Stimulated activated CD8-positive, alpha-beta memory T cell treated with anti-CD3 and anti-CD28 coated beads, Interleukin-7, amount 100 ng/mL, for 48 hours (primary cell): ENCODE data around the gene EPRS1.
"Not testable (repeated sequence)": the region's sequence is repeated elsewhere in the genome, so short reads cannot be mapped to it uniquely, and the experiment has no call there.

Experiments
- DNase-seq, 2 donors: peaks; one replicate each; pipeline ENCODE4 v3.0.0-alpha.2; 2020; ENCODE audit warnings: low read depth in 1 of 2; ENCODE audit errors: extremely low read depth in 1 of 2

Gene EPRS1

DNA sequence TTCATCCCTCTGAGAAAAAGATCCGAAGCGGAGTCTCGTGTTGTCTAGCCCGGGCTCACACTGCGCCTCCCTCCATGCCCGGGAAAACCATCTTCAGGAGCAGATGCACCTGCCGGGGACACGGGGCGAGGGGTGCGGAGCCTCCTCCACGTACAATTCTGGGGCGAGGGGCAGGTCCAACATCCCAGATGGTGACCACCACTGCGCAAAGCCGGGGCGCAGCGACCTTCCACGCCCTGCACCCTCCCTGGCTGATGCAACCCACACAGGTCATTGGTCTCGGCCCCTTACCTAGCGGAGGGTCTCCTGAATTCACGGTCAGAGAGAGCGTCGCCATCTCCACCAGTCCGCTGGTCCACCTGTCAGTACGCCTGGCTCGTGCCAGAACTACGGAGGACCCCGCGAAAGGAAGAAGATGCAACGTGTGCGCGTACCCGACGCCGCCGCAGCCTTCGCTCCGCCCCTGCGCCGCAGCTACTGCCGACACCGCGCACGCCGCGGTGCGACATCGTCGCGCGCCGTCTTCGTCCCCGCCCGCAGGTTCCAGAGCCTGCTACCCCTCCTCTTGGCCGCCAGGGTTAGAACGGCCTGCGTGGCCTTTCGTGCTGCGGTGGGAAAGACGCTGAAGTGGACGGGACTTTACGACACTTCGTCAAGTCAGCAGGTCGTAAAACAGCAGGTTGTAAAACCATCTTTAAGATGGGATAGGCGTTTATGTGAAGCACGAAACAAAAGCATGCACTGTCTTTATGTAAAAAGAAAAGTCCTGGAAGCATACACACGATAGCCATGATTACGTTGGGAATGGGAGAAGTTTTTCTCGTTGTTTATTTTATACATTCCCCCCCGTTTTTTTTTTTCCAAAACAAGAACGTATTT is at the start of gene EPRS1:
TSS of gene EPRS1 (minus strand) at position 454 of the 879 bp plus-strand sequence. CDS start at position 337, 117 bp downstream.
- DNase-seq = peak; percentile 89 to 91

DNA sequence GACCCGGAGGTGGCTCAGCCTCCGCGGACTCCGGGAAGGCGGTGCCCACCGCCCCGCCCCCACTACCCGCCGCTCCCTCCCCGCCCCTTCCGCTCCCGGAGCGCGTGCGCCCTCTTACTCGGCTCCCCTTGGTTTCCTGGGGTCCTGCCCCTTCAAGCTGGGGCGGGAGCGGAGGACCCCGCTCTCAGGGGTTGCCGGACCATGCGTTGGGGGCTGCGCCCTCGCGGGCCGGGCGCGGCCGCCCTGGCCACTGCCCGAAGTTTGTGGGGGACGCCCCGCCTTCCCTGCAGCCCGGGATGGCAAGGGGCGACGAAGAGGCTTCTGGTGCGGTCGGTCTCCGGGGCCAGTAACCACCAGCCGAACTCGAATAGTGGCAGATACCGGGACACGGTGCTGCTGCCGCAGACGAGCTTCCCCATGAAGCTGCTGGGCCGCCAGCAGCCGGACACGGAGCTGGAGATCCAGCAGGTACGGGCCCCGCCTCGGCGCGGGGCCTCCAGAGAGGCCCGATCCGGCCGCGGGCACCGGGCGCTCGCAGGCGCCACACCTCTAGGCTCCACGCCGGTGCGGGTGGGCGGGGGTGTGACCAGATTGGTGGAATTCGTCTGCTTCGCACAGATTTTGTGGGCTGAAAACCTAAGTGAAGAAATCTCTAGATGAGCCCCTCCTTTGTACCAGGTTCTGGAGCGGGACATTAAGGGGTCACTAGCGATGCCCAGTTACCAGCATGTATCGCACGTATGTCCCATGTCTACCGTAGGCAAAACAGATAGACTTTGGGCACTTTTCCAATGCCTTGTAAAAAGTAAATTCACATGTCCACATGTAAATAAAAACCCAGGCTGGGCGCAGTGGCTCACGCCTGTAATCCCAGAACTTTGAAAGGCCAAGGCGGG is 48.0 kb upstream of the EPRS1 start, which contains the start of gene IARS2:
TSS of gene IARS2 (plus strand) at position 117 of the 896 bp plus-strand sequence. CDS start at position 202, 85 bp downstream.
- DNase-seq = peak; percentile 81 to 87

DNA sequence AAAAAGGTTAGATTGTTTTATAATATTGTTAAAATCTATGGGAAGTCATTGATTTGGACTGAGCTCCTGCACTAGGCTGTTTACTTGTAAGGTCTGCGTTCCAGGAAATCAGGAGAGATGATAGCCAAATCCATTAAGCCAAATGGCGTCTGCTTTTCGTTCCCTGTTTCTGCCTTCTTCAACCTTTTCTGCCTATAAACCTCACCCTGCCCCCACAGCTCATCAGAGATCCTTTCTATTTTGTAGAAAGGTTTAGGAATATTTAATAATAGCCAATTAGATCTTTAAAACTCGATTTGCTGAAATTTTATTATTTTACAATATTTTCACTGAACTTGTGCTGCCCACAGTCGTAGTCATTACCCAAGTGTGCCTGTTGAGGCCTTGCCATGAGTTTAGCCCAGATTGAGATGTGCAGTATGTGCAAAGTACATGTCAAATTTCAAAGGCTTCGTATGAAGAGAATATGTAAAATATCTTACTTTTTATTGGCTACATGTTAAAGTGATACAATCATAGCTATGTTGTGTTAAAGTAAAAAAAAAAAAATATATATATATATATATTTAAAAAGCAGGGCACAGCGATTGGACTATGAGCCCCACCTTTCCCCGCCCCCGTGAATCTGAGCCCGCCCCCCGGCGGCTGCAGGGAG is 47.2 kb upstream of the EPRS1 start:
- no peak for DNase-seq

DNA sequence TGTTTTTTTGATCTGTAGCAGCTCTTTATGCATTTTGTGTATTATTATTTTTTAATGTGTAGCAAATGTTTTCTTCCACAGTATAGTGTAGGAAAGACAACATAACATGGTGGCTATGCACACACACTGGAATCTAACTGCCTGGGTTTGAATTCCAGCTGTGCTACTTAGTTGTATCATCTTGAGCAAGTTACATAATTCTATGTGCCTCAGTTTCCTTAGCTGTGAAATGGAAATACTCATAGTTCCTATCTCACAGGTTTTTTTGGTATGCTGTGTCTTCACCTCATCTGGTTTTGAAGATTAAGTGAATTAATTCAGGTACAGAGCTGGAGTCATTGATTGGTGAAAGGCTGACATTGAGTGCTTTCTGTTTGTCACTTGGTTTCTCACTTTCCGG is 46.4 kb upstream of the EPRS1 start:
- DNase-seq = no peak

DNA sequence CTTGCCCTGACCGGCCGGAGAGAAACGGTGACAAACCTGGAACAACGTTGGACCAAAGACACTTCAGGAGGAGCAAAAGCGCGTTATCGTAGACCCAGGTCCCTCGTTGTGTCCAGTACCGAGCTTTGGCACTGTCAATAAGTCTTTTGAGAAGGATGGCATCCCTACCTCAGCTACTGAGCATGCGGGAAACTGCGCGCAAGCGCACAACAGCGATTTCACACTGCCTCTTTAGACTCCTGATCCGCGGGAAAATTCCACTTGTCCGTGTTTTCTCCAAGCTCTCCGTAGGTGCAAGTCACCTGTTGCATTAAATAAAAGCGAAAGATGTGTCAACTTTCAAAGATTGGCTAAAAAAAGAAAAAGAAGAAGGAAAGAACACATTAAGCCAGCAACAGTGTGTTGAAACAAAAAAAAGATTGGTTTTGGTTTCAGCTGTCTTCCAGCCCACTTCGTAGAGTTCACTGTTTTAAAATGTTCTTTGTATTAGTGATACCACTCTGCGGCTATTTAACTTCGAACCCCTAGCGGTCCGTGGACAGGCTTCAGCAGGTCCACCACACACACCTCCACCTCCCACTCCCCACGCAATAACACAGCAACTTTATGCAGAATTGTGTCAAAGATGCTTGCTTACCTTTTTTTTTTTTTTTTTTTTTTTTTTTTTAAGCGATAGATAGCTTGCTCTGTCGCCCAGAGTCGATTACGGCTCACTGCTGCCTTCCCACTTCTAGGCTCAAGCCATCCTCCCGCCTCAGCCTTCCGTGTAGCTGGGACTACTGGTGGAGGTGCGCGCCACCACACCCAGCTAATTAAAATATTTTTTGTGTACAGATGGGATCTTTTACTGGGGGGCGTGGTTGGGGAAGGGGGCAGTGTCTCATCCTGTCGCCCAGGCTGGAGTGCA is 43.6 kb upstream of the EPRS1 start, which contains the start of gene BPNT1:
TSS of gene BPNT1 (minus strand) at position 139 of the 907 bp plus-strand sequence. CDS start 9,942 bp downstream, outside the sequence.
- DNase-seq = peak; percentile 82 to 93

DNA sequence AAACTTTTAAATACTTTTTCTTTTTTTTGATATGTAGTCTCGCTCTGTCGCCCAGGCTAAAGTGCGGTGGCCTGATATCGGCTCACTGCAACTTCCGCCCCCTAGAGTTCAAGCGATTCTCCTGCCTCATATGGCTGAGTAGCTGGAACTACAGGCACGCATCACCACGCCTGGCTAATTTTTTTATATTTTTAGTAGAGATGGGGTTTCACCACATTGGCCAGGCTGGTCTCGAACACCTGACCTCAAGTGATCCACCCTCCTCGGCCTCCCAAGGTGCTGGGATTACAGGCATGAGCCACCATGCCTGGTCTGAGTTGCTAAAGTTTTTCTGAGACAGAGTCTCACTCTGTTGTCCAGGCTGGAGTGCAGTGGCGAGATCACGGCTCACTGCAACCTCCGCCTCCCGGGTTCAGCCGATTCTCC is 40.0 kb upstream of the EPRS1 start:
- not testable (repeated sequence) for DNase-seq

DNA sequence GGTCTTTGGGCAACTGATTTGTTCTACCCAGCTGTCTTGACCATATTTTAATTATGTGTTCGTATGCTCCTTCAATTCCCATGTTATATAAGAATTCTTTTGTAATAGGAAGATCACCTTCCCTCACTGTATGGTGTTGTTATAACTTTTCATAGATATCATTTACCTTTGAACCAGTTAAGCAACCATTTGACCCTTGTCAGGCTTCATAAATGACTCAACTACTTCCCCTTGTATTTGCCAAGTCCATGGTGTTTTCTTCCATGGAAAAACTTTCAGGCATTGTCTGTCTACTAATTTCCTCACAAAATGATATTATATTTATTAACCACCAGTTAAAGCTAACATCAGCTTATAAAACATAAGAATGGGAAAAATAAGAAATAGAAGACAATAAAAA is 38.2 kb upstream of the EPRS1 start:
- DNase-seq = no peak

DNA sequence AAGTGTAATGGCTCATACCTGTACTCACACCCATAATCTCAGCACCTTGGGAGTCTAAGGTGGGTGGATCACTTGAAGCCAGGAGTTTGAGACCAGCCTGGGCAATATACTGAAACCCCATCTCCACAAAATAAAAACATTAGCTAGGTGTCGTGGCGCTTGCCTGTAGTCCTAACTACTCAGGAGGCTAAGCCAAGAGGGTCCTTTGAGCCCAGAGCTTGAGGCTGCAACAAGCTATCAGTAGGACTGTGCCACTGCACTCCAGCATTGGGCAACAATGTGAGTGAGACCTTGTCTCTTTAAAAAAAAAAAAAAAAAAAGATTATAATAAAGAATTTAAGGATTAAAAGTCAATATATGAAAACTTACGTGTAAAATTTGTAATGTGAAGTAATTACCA is 31.6 kb upstream of the EPRS1 start:
- no peak for DNase-seq

DNA sequence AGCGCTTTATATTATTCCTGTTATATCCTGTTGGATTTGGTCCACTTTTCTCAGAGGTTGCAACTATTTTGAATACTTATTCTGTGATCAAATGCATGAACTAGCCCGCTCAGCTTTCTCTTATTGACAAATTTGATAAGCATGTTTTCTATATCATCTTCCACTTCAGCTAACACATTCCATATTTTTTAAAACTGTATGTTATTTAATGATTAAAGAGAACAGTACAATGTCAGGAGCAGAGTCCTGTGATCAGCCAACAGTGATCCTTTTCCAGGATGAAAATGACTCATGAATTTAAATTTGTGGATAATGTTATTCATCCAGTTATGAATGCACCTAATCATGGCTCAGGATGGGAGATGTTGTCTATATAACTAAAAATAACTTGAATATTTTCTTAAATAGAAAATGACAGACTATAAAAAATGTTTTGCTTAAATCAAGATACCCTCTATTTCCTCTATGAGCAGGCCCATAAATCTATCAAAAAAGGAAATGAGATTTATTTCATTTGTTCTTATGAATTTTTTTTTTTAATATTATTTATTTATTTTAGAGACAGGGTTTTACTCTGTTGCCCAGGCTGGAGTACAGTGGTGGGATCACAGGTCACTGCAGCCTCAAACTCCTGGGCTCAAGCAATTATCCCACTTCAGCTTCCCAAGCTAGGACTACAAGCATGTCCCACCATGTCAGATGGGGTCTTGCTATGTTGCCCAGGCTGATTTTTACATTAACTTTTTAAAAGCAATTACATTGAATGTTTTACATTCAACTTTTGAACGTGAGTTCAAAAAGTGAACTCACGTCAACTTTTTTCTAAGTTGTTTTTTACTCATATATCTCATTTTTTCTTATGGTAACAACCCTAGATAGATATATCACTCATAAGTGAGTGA is 30.8 kb upstream of the EPRS1 start:
- no peak for DNase-seq

DNA sequence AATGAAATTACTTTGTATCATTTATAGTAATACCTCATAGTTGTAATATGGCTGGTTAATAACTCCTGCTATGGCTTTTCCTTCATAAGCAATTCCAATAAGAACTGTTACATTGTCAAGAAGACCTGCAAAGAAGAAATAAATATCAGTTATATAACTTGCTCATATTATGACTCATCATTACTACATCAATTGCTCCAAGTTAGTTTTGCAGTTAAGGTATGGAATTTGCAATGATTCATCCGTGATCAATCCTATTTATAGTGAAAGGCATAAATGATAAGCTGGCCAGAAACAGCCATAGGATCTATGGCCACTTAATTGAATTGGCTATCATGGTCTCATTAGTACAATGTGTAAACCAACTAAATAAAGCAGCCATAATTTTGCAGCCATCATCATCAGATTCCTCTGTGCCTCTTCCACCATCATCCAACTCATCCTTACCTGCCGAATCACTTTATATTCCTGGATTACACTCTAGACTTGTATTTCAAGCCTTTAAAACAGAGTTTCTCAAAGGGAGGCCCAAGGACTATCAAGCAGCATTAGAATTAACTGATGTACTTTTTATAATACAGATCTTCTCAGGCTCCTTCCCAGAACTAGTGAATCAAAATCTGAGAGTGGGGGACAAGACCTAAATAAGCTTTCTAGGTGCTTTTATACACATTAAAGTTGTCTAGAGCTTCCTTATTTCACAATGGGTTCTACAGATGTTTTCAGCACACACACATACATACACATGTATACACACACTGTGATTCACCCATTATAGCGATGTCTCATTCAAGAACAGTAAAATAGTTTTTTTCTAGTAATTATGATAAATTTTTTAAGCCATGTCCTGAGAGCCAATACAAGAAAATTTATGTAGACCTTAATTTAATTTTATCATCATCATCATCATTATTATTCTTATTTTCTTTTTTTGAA is 21.2 kb upstream of the EPRS1 start:
- no peak for DNase-seq

DNA sequence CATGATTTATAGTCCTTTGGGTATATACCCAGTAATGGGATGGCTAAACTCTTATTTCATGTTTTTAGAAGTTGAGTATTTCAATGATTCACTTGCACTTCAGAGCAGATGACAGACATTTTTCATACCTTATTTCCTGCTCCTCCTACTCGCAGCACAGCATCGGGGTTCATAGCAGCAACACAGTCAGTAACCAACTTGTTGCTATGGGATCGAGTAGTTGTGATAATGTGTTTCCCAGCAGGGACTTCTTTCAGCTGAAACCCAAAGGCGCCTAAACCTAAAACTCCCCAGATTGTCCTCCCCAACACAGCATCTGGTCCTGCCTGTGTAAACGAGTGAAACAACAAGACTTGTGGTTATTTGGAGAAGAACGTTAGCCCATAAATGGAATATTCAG is 16.3 kb upstream of the EPRS1 start:
- DNase-seq = no peak

DNA sequence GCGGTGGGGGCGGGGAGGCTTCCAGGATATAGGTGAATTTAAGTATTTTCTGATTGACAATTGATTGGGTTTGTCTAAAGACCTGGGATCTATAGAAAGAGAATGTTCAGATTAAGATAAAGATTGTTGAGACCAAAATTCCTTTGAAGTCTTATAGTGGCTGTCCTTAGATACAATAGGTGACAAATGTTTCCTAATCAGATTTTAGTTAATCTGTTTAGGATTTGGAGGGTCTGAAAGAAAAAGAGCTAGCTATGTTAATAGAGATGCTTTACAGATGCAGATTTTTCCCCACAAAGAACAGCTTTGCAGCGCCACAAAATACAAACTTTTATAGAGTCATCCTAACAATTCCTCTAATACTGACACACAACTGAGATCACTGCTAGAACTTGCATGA is 14.6 kb upstream of the EPRS1 start:
- DNase-seq = no peak

DNA sequence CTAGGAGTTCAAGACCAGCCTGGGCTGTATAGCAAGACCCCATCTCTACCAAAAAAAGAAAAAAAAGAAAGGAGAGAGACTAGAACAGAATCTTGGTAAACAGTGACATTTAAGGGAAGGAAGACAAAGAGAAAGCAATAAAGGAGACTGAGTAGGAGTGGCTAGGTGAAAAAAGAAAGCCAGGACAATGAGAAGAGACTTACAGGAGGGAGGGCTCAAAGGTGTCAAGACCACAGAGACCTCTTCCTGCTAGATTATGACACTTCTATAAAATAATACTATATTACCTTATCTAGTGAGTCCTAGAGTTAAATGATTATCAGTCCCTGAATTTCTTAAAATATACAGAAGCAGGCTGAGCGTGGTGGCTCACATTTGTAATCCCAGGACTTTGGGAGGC is 10.1 kb upstream of the EPRS1 start:
- DNase-seq = no peak

DNA sequence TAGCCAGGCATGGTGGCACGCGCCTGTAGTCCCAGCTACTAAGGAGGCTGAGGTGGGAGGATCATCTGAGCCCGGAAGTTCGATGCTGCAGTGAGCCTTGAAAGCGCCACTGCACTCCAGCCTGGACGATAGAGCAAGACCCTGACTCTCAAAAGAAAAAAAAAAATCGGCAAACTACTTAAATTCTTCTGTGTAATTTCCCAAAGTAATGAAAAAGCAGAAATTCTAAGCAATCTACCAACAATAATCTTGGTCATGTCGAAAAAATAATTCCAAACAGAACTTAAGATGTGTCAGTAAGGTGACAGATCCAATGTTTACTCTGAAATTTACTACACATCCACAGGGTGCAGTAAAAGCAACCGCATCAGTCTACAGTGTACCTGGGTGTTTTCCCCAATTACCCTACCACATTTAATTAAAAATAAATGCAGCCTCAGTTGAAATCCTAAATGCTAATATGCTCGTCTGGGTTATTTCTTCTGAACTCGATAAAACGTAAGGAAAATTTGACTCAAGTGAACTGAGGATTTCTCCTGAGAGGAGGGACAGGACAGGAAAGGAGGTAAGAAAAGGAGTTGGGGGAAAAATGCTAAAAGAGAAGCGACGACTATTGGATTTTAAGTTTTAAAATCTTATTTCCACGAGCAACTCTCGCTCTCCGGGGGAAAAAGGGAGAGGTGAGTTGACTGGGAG is 801 bp downstream of the EPRS1 start:
- DNase-seq = no peak

DNA sequence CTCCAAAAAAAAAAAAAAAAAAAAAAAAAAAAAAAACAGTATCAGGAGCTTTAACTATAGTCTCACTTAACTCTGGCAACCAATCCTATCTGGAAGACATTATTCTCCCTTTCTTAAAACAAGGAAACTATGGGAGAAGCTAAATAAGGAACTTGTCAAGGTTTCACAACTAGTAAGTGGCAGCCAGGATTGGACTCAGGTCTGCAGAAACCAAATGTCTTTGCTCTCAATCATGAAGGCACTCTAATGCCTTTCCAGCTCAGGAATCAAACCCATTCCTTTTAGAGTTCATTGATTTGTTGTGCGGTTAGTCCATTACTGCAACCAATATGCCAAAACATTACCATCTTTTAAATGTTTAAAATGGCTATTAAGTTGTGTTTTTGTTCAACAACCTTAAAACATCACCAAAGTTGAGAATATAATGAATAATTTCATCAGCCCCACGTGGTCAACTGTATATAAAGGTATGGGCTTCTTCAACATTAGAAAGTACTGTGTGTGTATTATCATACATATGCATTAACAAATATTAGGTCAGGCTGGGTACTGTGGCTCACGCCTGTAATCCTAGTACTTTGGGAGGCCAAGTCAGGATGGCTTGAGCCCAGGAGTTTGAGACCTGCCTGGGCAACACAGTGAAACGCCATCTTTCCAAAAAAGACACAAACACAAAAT is 1.5 kb downstream of the EPRS1 start:
- no peak for DNase-seq

DNA sequence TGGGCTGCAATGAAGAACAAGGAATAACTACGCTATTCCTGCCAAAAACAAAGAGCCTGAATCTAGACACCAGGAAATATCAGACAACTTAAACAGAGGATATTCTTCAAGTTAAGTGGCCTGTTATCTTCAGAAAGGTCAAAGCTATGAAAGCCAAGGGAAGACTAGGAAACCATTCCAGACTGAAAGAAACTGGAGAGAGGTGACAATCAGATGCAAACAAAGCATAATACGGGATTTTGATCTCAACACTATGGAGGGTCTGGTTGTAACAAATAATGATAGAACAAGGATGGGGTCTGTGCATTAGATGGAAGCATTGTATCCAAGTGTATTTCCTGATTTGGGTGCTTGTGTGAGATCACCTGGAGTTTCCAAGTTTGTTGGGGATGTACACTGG is 2.7 kb downstream of the EPRS1 start:
- no peak for DNase-seq
